Measurements from ENCODE around the gene SKOR2. TPM values are rescaled to one million over a fixed set of nuclear protein-coding genes. Genes with fewer than 3 reads are reported as not detected.

SKOR2 gene
- total and polyA plus RNA-seq, 9 of the 15 experiments (the other 6 are each of a cell fraction or from before 2014, with no cell fraction given), result not detected

DNA sequence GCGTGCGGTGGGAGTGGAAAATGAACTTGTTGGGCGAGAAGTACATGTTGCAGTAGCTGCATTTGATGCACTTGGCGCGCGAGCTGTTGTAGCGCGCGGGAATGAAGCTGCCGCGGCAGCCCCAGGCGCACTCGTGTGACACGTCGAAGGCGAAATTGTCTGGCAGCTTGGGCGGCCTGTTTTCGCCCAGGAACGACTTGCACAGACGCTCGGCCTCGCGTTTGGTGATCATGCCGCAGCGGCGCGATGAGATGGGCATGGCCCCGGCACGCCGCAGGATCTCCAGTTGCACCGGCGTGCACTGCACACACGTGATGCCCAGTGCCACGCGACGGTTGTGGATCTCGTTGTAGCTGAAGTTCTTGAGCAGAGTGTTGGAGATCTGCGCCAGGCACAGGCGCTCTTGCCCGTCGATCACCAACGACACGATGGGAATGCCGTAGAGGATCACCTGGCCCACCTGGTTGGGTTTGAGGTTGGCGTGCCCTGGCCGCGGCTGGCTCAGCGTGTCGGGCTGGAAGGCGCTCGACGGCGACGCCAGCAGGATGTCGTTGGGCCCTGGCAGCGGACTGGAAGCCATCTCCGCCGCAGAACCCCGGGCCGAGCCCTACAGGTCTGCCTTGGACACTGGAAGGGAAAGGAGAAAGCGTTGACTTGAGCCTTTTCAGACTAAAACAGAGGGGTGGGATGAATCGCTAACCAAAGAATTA, 2.7 kb downstream of the SKOR2 start:
- intact Hi-C loops (cut with micrococcal nuclease), result no loop called here
- H4K20me1 ChIP-seq (replicated peaks; ENCODE audit: control insufficient read depth, insufficient read depth, low read length), result no peaks in the 10 kb centered on the region
- ChIA-PET POLR2A (no interaction called here), CTCF (ENCODE audit: low intra/inter-chr PET ratio) (no interaction called here)
- H3K4me1 ChIP-seq (replicated peaks in 1 of 2; ENCODE audit: control insufficient read depth in 2 of 2, insufficient read depth in 2 of 2, low read length in 2 of 2), result peaks cover 0 to 5% of the 10 kb centered on the region in 2 experiments; a peak in 1 of 5 replicates
- H3K9ac ChIP-seq (ENCODE audit: insufficient read depth in 1 of 2, low read depth in 2 of 2, low read length in 2 of 2), result no peak overlapping the region
- no peak overlapping the region for H2AFZ ChIP-seq (ENCODE audit: low read depth, low read length)
- no peak for DNase-seq (ENCODE audit: extremely low read depth in 1 of 4, low spot score in 3 of 4)
- no peaks in the 10 kb centered on the region for H3K9me1 ChIP-seq (ENCODE audit: control insufficient read depth, insufficient read depth, low read length)
- no peaks in the 10 kb centered on the region for H3K36me3 ChIP-seq (ENCODE audit: control insufficient read depth, insufficient read depth, low read length)
- no peak overlapping the region for H3K4me2 ChIP-seq (ENCODE audit: insufficient read depth, low read length)
- no peaks in the 10 kb centered on the region for H3K79me2 ChIP-seq (ENCODE audit: control insufficient read depth, insufficient read depth, low read length)
- peaks cover 2 to 27% of the 10 kb centered on the region in 2 experiments; a peak in 3 of 5 replicates for H3K27me3 ChIP-seq (ENCODE audit: control insufficient read depth in 2 of 2, insufficient read depth in 2 of 2, low read length in 2 of 2)
- H3K27ac ChIP-seq (ENCODE audit: extremely low read depth, low read depth, low read length), result no peak overlapping the region
- H3K4me3 ChIP-seq, result no peak overlapping the region
- in situ Hi-C loops (cut with MboI), result no loop called here
- no TSS peak for BruUV-seq (replicated peaks)
- WGBS (ENCODE audit: insufficient coverage, low coverage, missing lambda C conversion rate), result 37% methylated on average over 32 of the region's 62 CpGs
- H3K9me3 ChIP-seq (replicated peaks; ENCODE audit: control insufficient read depth, insufficient read depth, low read depth, low read length), result no peaks in the 10 kb centered on the region
- no peak for ATAC-seq
- no peak for FAIRE-seq
- TF ChIP-seq ZC3H4 (CRISPR knock-in tag; IDR thresholded peaks at IDR 0.05; ENCODE audit: borderline replicate concordance) (no peak), ZFP30 (CRISPR knock-in tag; IDR thresholded peaks at IDR 0.05; ENCODE audit: borderline replicate concordance) (no peak), ZNF263 (CRISPR knock-in tag; IDR thresholded peaks at IDR 0.05; ENCODE audit: borderline replicate concordance) (no peak), ZBTB8A (IDR thresholded peaks at IDR 0.05; ENCODE audit: partially characterized antibody) (no peak)
- TF ChIP-seq, protein P1, sequence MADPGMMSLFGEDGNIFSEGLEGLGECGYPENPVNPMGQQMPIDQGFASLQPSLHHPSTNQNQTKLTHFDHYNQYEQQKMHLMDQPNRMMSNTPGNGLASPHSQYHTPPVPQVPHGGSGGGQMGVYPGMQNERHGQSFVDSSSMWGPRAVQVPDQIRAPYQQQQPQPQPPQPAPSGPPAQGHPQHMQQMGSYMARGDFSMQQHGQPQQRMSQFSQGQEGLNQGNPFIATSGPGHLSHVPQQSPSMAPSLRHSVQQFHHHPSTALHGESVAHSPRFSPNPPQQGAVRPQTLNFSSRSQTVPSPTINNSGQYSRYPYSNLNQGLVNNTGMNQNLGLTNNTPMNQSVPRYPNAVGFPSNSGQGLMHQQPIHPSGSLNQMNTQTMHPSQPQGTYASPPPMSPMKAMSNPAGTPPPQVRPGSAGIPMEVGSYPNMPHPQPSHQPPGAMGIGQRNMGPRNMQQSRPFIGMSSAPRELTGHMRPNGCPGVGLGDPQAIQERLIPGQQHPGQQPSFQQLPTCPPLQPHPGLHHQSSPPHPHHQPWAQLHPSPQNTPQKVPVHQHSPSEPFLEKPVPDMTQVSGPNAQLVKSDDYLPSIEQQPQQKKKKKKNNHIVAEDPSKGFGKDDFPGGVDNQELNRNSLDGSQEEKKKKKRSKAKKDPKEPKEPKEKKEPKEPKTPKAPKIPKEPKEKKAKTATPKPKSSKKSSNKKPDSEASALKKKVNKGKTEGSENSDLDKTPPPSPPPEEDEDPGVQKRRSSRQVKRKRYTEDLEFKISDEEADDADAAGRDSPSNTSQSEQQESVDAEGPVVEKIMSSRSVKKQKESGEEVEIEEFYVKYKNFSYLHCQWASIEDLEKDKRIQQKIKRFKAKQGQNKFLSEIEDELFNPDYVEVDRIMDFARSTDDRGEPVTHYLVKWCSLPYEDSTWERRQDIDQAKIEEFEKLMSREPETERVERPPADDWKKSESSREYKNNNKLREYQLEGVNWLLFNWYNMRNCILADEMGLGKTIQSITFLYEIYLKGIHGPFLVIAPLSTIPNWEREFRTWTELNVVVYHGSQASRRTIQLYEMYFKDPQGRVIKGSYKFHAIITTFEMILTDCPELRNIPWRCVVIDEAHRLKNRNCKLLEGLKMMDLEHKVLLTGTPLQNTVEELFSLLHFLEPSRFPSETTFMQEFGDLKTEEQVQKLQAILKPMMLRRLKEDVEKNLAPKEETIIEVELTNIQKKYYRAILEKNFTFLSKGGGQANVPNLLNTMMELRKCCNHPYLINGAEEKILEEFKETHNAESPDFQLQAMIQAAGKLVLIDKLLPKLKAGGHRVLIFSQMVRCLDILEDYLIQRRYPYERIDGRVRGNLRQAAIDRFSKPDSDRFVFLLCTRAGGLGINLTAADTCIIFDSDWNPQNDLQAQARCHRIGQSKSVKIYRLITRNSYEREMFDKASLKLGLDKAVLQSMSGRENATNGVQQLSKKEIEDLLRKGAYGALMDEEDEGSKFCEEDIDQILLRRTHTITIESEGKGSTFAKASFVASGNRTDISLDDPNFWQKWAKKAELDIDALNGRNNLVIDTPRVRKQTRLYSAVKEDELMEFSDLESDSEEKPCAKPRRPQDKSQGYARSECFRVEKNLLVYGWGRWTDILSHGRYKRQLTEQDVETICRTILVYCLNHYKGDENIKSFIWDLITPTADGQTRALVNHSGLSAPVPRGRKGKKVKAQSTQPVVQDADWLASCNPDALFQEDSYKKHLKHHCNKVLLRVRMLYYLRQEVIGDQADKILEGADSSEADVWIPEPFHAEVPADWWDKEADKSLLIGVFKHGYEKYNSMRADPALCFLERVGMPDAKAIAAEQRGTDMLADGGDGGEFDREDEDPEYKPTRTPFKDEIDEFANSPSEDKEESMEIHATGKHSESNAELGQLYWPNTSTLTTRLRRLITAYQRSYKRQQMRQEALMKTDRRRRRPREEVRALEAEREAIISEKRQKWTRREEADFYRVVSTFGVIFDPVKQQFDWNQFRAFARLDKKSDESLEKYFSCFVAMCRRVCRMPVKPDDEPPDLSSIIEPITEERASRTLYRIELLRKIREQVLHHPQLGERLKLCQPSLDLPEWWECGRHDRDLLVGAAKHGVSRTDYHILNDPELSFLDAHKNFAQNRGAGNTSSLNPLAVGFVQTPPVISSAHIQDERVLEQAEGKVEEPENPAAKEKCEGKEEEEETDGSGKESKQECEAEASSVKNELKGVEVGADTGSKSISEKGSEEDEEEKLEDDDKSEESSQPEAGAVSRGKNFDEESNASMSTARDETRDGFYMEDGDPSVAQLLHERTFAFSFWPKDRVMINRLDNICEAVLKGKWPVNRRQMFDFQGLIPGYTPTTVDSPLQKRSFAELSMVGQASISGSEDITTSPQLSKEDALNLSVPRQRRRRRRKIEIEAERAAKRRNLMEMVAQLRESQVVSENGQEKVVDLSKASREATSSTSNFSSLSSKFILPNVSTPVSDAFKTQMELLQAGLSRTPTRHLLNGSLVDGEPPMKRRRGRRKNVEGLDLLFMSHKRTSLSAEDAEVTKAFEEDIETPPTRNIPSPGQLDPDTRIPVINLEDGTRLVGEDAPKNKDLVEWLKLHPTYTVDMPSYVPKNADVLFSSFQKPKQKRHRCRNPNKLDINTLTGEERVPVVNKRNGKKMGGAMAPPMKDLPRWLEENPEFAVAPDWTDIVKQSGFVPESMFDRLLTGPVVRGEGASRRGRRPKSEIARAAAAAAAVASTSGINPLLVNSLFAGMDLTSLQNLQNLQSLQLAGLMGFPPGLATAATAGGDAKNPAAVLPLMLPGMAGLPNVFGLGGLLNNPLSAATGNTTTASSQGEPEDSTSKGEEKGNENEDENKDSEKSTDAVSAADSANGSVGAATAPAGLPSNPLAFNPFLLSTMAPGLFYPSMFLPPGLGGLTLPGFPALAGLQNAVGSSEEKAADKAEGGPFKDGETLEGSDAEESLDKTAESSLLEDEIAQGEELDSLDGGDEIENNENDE (IDR thresholded peaks at IDR 0.05; ENCODE audit: low read depth, low read length), result no peak
- TF ChIP-seq, protein P2, sequence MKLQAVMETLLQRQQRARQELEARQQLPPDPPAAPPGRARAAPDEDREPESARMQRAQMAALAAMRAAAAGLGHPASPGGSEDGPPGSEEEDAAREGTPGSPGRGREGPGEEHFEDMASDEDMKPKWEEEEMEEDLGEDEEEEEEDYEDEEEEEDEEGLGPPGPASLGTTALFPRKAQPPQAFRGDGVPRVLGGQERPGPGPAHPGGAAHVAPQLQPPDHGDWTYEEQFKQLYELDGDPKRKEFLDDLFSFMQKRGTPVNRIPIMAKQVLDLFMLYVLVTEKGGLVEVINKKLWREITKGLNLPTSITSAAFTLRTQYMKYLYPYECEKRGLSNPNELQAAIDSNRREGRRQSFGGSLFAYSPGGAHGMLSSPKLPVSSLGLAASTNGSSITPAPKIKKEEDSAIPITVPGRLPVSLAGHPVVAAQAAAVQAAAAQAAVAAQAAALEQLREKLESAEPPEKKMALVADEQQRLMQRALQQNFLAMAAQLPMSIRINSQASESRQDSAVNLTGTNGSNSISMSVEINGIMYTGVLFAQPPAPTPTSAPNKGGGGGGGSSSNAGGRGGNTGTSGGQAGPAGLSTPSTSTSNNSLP (IDR thresholded peaks at IDR 0.05; ENCODE audit: borderline replicate concordance, low read depth, low read length), result no peak
- TF ChIP-seq, protein P3, sequence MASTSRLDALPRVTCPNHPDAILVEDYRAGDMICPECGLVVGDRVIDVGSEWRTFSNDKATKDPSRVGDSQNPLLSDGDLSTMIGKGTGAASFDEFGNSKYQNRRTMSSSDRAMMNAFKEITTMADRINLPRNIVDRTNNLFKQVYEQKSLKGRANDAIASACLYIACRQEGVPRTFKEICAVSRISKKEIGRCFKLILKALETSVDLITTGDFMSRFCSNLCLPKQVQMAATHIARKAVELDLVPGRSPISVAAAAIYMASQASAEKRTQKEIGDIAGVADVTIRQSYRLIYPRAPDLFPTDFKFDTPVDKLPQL (IDR thresholded peaks at IDR 0.05; ENCODE audit: extremely low read depth, insufficient read length), result no peak
